Subcutaneous abdominal adipose tissue (tissue), 5 donors: ENCODE measurements around the gene PROM1.

ENCODE experiments used
- H3K27ac ChIP-seq: one replicate; pipeline ENCODE4 v1.7.0; 2013; ENCODE audit warnings: low read depth, mild to moderate bottlenecking, inconsistent platforms, low read length, moderate library complexity
- H3K27me3 ChIP-seq, 5 donors: one replicate each; pipeline ENCODE4 v1.7.0; 2013; ENCODE audit warnings: low read length in 5 of 5, inconsistent platforms in 1 of 5; ENCODE audit not compliant: control insufficient read depth in 5 of 5, insufficient read depth in 4 of 5
- H3K36me3 ChIP-seq, 5 donors: one replicate each; pipeline ENCODE4 v1.7.0; 2013; ENCODE audit warnings: low read length in 5 of 5; ENCODE audit not compliant: control insufficient read depth in 5 of 5, insufficient read depth in 5 of 5
- H3K4me1 ChIP-seq, 5 donors: one replicate each; pipeline ENCODE4 v1.7.0; 2013; ENCODE audit warnings: low read length in 5 of 5, mild to moderate bottlenecking in 3 of 5, moderate library complexity in 1 of 5; ENCODE audit not compliant: control insufficient read depth in 5 of 5, insufficient read depth in 5 of 5
- H3K4me3 ChIP-seq, 5 donors: one replicate each; pipeline ENCODE4 v1.7.0; 2013; ENCODE audit warnings: low read length in 5 of 5, low read depth in 1 of 5
- H3K9ac ChIP-seq, 5 donors: one replicate each; pipeline ENCODE4 v1.7.0; 2013; ENCODE audit warnings: low read length in 5 of 5, mild to moderate bottlenecking in 4 of 5, moderate library complexity in 3 of 5
- H3K9me3 ChIP-seq, 5 donors: one replicate each; pipeline ENCODE4 v1.7.0; 2013; ENCODE audit warnings: low read length in 5 of 5; ENCODE audit not compliant: control insufficient read depth in 5 of 5
- donor health status: healthy.
- donor health status: healthy.
- donor health status: healthy.
- donor health status: healthy.
- donor health status: healthy.

The PROM1 gene

DNA sequence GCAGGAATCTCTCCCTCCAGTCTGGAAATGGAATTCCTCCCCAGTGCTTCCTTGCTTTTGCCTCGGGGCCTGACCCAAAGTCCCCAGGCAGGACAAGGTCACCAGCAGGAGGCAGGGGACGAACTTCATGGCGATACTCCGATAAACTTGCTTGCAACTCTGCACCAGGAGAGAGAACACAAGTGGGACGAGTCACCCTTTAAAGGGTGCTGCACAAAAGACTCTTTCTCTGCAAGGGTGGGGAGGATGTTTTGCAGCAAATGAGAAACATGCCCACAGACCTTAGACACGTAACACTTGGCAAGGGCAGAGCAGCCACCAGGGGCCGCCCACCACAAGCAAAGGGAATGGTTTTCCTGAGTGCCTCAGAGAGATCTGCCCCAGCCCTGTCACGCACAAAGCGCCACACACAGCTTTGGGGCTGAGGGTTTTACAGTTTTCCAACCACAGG, 120.8 kb downstream of the PROM1 start, which contains the start of gene FGFBP2:
TSS of gene FGFBP2 (minus strand) at position 175 of the 451 bp plus-strand sequence. CDS start at position 129, 46 bp downstream.
- Histone ChIP-seq H3K27me3 (no peaks in the 10 kb centered on the region), H3K4me3 (peak within 1 kb of the TSS in 3 of 5 donors; percentile 11 to 51 (median 21))

DNA sequence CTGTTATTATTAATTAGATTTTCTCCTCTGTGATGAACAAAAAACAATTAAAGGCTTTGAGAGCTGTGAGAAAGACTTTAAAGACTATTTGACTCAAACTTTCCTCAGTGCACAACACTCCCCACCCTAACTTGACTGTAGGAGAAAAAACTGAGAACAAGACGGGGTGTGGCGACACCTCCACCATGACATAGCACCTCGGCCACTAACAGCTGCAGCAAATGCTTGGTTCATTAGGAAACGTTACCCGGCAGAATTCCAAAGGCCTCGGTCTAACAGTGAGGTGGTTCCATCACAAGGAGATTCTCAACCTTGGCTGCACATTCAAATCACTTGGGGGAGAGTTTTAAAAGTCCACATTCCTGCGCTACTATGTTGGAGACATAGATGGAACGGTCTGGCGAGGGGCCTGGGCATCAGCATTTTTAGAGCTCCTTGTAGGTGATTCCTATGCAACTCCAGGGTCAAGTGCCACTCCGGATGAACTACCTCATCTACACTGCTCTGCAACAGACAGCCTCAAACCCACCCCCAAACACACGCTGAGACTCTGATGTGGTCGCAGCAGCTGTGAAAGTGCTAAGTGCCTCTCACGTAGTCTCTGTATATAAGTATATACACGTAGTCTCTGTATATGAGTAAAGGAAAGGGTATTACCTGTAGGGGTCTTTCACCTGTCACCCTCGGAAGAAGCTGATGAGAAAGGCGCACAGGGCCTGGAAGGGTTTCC, 121.9 kb downstream of the PROM1 start:
- Histone ChIP-seq H3K27ac (no peak overlapping the region), H3K4me3 (peak overlapping the region in 2 of 5 donors; percentile 21 to 51)

More for the DNA sequence above, 120.8 kb downstream of the PROM1 start, which contains the start of gene FGFBP2:
- Histone ChIP-seq H3K9ac (no peak within 1 kb of the TSS), H3K9me3 (peaks cover 0 to 5% (median 3%) of the 10 kb centered on the region in 5 donors), H3K36me3 (no peaks in the 10 kb centered on the region), H3K4me1 (peaks cover 0 to 33% (median 17%) of the 10 kb centered on the region in 5 donors), H3K27ac (no peak within 1 kb of the TSS)

DNA sequence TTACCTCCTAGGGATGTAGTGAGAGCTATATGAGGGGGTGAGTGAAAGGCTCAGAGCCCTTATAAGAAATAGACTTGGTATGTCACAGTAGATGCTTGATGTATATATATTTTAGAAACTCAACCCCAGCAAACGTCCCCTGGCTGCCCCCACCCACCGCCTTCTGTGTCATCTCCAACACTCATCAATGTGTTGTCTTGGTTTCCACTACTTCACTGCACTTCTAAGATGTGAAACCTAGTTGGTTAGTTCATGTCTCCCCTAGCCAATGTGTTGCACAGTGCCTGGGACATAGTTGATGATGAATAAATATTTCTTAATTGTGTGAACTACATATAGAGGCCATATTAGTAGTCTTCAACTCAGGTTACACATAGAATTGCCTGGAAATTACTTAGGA, 125.3 kb downstream of the PROM1 start:
- Histone ChIP-seq H3K9ac (no peak overlapping the region), H3K4me3 (no peak overlapping the region), H3K36me3 (no peaks in the 10 kb centered on the region), H3K9me3 (no peaks in the 10 kb centered on the region), H3K27ac (no peak overlapping the region), H3K4me1 (peaks cover 0 to 36% (median 23%) of the 10 kb centered on the region in 5 donors), H3K27me3 (no peaks in the 10 kb centered on the region)

More for the DNA sequence above, 121.9 kb downstream of the PROM1 start:
- Histone ChIP-seq H3K27me3 (no peaks in the 10 kb centered on the region), H3K9ac (no peak overlapping the region), H3K36me3 (no peaks in the 10 kb centered on the region), H3K9me3 (peaks cover 0 to 5% (median 3%) of the 10 kb centered on the region in 5 donors), H3K4me1 (peaks cover 0 to 33% (median 17%) of the 10 kb centered on the region in 5 donors)

DNA sequence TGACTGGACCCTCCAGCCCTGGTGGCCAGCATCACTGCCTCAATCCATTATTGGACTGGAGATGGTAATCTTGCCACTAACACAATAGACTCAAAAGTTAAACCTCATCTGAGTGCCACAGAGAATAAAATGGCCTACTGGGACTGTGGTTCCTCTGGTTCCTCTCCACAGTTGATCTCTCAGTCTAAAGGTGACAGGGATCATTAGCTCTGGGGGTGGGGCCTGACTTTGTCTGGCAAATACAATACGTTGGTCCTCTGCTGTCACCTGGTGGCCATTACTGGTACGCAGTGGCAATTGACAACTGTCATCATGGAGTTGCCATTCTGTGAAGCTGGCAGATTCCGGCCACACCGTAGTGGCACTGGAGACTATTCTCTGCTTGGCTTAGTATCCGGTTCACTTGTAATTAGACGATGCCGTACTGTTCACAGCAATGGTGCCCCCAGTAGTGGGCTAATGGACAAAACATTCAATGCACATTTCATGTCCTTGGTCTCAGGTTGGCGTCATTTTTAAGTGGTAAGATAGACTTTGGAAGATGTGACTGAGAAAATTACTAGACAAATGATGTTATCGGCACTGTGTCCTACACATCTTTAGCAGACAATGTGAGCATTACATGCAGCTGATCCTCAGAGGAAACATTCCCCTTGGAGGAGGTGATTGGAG, 127.5 kb downstream of the PROM1 start:
- Histone ChIP-seq H3K4me3 (no peak overlapping the region), H3K9me3 (no peaks in the 10 kb centered on the region), H3K9ac (no peak overlapping the region), H3K36me3 (no peaks in the 10 kb centered on the region), H3K27me3 (no peaks in the 10 kb centered on the region), H3K27ac (no peak overlapping the region), H3K4me1 (peaks cover 0 to 13% (median 6%) of the 10 kb centered on the region in 5 donors)

DNA sequence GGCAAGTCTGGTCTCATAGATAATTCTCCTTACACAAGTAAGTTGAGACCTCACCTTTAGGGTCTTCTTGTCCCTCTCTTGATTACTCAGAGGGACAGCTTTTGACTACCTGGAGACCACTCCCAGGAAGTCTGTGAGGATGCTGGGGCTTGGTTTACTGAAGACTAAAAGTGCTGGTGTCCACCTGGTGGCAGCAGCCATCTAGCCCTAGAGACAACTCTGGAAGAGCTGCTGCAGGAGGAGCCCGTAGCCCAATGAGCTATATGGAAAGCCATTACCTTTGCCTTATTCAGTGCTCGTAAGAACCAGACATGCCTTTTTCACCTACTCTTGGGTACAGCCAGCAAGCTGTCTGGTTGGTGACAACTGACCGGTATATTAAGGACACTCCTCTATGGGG, 128.2 kb downstream of the PROM1 start:
- Histone ChIP-seq H3K27me3 (no peaks in the 10 kb centered on the region), H3K9me3 (no peaks in the 10 kb centered on the region), H3K9ac (no peak overlapping the region), H3K4me3 (no peak overlapping the region), H3K4me1 (peaks cover 0 to 7% (median 4%) of the 10 kb centered on the region in 5 donors), H3K27ac (no peak overlapping the region), H3K36me3 (no peaks in the 10 kb centered on the region)

DNA sequence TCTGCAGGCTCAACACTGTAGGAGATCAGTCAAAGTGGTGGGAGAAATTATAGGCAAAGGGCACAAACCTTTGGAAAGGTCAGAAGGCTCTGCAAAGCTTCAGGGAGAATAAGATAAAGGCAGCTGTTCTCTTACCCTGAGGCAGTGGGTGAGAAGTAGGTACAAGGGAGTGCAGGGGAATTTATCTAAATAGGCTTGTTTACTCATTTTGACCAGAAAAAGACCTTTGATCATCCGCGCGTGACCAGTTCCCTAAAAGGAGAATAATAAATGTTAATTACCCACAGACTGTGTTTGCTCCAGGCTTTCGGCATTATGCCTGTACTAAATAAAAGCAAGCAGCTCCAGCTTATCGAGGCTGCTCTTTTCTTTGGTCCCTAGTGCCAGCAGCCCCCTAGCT, 130.2 kb downstream of the PROM1 start:
- Histone ChIP-seq H3K4me1 (peaks cover 0 to 6% (median 4%) of the 10 kb centered on the region in 5 donors), H3K9ac (no peak overlapping the region), H3K9me3 (no peaks in the 10 kb centered on the region), H3K27ac (no peak overlapping the region), H3K4me3 (no peak overlapping the region), H3K27me3 (no peaks in the 10 kb centered on the region), H3K36me3 (no peaks in the 10 kb centered on the region)

DNA sequence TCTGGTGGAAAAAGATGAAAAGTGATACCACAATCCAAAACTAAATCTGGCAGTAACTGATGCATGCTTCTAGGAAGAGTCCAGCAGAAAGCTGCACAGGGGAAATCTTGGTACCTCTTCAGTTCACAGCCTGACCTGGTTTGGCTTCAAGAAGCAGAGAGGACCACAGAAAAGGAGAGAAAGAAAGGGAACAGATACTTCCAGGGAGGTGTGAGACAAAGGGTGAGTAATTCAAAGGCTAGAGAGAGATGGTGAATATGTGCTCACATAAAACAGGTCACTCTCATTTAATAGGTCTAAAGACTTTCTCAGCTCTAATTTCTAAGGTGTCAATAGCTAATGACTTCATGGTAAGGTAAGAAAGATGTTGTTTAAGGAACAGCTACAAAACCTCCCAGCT, 132.0 kb downstream of the PROM1 start:
- no peak overlapping the region for H3K4me3 ChIP-seq
- no peak overlapping the region for H3K27ac ChIP-seq
- H3K4me1 ChIP-seq, result peaks cover 0 to 6% (median 4%) of the 10 kb centered on the region in 5 donors
- H3K36me3 ChIP-seq, result no peaks in the 10 kb centered on the region
- no peaks in the 10 kb centered on the region for H3K27me3 ChIP-seq
- peak overlapping the region in 1 of 5 donors; percentile 48 for H3K9ac ChIP-seq
- H3K9me3 ChIP-seq, result no peaks in the 10 kb centered on the region

DNA sequence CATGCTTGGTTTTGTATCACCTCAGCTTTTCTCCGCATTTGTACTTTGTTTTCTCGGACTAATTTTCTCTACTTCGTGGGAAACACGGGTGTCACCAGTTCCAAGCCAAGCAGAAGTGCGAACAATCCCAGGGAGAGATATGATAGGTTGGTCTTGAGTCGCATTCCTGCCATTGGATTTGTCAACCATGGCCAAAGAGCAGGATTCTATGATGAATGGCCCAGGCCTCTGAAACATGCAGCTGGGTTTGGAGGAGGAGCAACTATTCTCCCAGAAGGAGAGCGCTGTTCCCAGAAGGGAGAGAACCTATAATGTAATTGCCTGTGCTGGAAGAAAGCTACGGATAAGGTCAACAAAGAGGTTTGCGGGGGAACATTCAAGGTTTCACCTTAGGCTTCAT, 135.0 kb downstream of the PROM1 start:
- peaks cover 0 to 17% (median 9%) of the 10 kb centered on the region in 5 donors for H3K4me1 ChIP-seq
- H3K9ac ChIP-seq, result no peak overlapping the region
- no peak overlapping the region for H3K4me3 ChIP-seq
- H3K36me3 ChIP-seq, result no peaks in the 10 kb centered on the region
- H3K27me3 ChIP-seq, result no peaks in the 10 kb centered on the region
- H3K27ac ChIP-seq, result no peak overlapping the region
- H3K9me3 ChIP-seq, result no peaks in the 10 kb centered on the region

DNA sequence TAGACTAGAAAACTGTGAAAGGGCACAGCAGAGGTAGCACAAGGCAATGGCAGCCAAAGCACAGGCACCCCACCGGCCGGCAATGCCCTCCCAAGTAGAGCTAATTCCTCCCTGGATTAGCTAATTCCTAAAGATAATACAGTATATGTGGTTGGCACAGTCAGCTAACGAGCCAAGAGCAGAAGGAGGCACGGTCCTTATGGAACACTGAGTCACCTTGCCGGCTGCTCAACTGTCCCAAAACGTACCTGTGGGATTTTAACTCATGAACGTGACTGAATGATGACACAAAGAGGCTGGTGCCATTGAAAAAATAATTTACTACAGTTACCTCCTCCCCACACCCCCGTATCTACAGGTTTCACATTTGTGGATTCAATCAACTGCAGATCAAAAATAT, 136.1 kb downstream of the PROM1 start:
- Histone ChIP-seq H3K9ac (no peak overlapping the region), H3K9me3 (no peaks in the 10 kb centered on the region), H3K4me3 (no peak overlapping the region), H3K36me3 (no peaks in the 10 kb centered on the region), H3K27ac (no peak overlapping the region), H3K4me1 (peaks cover 0 to 17% (median 9%) of the 10 kb centered on the region in 5 donors), H3K27me3 (no peaks in the 10 kb centered on the region)

DNA sequence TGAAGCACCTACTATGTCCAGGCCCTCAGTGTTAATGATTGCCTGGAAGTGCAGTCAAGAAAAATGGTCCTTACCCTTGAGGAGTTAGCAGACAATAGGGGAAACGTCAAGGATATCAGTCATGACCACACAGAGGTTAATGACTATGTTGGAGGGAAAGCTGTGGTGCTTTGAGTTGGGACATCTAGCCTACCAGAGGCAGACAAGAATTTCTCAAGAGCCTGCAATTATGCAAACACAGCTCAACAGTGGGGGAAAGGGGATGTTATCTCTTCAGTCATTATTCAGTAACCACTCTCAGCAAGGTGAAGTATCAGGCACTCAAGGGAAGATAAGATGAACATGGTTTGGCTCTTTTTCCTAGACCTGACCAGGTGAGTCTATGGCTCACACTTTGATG, 138.3 kb downstream of the PROM1 start:
- no peak overlapping the region for H3K27ac ChIP-seq
- H3K4me3 ChIP-seq, result no peak overlapping the region
- H3K9ac ChIP-seq, result no peak overlapping the region
- H3K27me3 ChIP-seq, result no peaks in the 10 kb centered on the region
- peaks cover 0 to 17% (median 9%) of the 10 kb centered on the region in 5 donors for H3K4me1 ChIP-seq
- H3K36me3 ChIP-seq, result no peaks in the 10 kb centered on the region
- no peaks in the 10 kb centered on the region for H3K9me3 ChIP-seq
